NCI-H128 (cell line): ENCODE measurements around the gene CDH23.

Experiments
- DNase-seq: peaks from one replicate; lab custom pipeline; 2025; ENCODE audit not compliant: unreplicated experiment; lab: John Stamatoyannopoulos, UW

CDH23 gene

DNA sequence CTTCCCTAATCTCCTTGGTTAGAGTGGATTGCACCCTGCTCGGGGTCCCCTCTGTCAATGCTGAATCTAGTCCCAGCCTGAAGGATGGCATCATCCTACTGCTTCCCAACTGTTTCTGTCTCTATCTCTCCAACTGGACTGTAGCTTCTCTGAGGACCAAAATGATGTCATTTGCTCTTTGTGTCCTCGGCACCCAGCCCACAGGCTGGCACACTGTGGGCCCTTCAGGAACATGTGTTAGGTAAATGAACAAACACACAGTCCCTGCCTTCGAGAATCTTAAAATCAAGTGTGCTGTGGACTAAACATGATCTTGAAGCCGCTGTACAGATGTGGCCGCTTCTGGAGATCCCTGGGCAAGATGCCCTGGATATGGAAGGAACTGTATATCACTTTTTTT, 5.0 kb upstream of the CDH23 start:
- DNase-seq = no peak

DNA sequence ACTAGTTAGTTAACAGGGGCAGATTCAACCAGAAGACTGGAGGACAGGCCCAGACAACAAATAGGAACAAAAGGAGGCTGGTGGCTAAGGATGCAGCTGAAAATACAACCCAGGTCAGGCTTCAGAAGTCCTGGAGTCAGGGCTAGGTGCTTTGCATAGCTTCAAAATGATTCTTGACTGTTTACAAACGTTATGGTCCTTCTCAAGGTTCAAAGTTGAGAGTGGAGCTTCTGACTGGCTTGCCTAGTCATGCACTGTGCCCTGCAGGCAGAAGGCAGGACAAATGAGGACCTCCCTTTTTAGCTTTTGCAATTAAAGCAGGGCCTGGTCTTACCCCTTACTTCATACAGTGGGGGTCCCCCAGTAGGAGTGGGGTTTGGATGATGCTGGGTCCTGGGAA, 4.4 kb upstream of the CDH23 start:
- DNase-seq = no peak

- DNase-seq = no peak
These were observed 3.6 kb upstream of the CDH23 start for GRCh38 chr10:71392791-71393781.

DNA sequence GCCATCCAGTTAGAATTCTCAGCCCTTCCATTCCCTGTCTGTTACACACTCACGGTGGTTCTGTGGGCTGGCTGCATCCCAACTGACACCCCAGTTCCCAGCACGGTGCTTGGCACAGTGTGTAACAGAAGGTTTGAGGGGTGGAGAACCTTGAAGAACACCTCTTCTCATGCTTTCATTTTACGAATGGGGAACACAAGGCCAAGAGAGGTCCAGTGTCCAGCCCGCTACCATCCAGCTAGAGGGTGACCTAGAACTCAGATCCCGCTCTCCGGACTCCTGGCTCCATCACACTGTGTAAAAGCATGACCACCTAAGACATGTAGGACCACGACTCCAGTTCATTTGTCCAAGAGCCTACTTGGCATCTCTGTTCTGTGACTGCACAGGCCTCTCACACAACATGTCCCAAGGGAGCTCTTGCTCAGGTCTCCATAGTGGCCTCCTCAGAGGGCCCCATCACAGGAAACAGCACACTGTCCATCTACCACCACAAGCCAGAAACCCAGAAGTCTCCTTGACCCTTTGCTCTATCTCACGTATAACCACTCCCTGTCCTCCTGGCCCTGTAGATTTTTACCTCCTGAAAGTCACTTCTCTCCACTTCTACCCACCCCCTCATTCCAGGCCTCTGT, 2.8 kb upstream of the CDH23 start:
- DNase-seq = no peak

- DNase-seq = no peak
These were observed 1.7 kb upstream of the CDH23 start for GRCh38 chr10:71394926-71395562.

- DNase-seq = no peak
These were observed 1.1 kb upstream of the CDH23 start for GRCh38 chr10:71395621-71396020.

GRCh38 chr10:71396084-71396710, 523 bp upstream of the CDH23 start:
- DNase-seq = peak; percentile 35

- DNase-seq = no peak
These were observed 834 bp downstream of the CDH23 start for GRCh38 chr10:71397296-71398212.

DNA sequence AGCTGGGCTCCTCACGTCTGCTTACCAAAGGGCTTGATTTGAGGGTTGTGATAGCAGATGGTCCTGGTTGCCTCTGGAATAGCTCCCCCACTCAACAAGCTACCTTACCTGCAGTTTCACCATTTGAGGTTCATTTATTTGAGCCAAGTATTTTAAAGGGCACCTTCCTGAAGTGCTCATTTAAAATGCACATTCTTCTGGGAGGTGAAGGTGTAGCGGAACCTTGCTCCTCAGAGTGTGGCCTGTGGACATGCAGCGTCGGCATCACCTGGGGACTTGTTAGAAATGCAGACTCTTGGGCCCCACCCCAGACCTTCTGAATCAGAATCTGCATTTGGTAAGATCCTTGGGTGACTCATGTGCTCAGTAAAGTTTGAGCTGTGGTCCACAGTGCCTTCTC, 2.3 kb downstream of the CDH23 start:
- DNase-seq = no peak

DNA sequence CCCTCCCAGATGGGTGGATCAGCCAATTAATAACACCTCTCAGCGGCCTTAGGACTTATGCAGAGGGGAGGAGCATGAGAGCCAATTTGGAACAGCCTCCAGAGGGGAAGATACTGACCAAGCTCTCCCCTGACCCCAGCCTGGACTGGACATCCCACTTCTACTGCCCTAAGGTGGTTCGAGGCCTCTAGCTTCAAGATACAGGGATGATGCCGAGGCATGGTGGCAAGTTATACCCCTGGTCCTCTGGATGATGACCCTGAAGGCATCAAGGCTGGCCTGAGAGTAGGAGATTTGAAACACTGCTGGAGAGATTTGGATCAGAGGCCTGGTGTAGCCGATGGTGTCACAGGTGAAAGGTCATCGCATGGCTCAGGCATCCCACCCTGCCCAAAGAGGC, 3.2 kb downstream of the CDH23 start:
- DNase-seq = no peak

- no peak for DNase-seq
These were observed 4.3 kb downstream of the CDH23 start for GRCh38 chr10:71401056-71401455.

GRCh38 chr10:71402005-71402404, 5.3 kb downstream of the CDH23 start:
- no peak for DNase-seq

DNA sequence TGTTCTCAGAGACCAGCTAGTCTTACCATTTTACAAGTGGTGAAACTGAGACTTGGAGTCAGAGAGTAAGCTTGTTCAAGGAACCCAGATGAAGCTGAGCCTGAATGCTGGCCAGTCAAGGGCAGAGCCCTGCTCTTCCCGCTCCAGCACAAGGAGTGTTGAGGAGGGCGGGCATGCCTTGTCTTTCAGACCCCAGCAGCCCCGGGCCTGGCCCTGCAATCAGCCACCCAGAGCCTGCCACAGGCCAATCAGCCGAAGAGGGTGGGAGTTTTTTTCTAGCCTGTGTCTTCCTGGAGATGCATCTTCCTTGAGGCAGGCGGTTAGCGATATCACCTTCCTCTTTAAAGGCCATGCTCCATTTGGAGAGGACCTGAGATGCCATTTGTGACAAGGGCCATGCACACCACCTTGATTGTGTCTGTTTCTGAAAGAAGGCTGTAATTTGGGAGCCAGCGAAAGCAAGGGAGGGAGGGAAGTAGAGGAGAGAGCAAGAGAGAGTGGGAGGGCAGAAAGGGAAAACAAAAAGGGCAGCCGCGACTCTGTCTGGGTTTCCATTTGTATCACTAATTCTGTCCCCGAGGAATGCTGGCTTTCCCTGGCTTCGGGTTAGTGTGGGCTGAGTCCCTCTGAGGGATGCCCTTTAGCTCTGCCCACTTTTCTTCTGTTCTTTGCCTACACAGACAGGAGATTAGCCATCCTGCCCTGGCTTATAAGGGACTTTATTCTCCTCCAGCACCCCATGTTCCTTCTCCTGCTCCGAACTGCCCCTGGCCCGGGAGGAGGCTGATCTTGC, 8.0 kb downstream of the CDH23 start:
- no peak for DNase-seq

DNA sequence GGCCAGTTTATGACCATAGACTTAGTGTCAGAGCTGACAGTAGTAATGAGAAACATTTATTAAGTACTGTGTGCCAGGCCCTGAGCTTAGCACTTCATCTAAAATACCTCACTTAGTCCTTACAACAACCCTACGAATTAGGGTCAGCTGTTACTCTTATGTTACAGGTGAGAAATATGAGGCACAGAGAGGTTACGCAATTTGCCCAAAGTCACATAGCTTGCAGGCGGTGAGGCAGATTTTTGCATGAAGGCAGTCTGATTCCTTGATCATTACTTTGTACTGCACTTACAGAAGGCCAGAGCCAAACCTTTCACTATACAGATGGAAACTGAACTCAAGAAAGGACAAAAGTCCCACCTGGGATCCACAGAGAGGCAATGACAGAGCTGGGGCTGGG, 10.2 kb downstream of the CDH23 start:
- no peak for DNase-seq

- no peak for DNase-seq
These were observed 11.9 kb downstream of the CDH23 start for GRCh38 chr10:71408436-71409225.

DNA sequence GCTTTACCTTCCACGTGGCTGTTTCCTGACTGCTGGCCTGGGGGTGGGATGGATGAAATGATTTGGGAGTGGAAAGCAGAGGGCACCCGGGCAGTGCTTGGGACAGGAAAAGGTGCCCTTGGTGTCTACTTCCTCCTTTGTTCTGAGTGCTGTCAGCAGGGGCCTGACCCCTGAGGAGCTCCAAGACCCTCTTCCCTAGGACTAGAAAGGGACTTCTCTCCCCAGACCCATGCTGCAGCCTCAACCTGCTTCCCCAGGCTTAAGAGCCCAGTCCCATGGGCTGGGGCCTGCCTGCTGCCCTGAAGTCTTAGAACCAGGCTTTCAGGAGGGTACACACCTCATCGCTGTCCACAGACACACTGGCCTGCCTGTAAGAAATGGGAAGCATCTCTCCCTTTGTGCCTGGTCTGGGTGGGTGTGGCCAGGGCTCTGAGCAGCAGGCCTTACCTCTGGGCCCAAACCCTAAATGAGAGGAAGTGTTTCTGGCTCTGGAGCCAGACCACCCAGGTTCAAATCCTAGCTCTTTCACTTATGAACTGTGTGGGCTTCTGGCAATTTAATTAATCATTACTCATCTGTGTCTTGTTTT, 12.9 kb downstream of the CDH23 start:
- no peak for DNase-seq

- no peak for DNase-seq
These were observed 16.9 kb downstream of the CDH23 start for GRCh38 chr10:71413581-71413980.

GRCh38 chr10:71414359-71414758, 17.6 kb downstream of the CDH23 start:
- DNase-seq = no peak
